KMS-11 (cell line): ENCODE measurements around the gene CACNB4.

Experiments
- H2AFZ ChIP-seq: fragments of 200-600 bp; sonication (generic); 2 replicates; pipeline ENCODE4 v1.6.1; 2016; ENCODE audit warnings: antibody characterized with exemption, mixed run types, low read depth
- H3K27ac ChIP-seq: fragments of 200-600 bp; sonication (generic); 2 replicates; pipeline ENCODE4 v1.6.1; 2016; ENCODE audit warnings: mild to moderate bottlenecking, mixed run types
- H3K27me3 ChIP-seq: fragments of 200-600 bp; sonication (generic); 2 replicates; pipeline ENCODE4 v1.6.1; 2017; ENCODE audit warnings: mild to moderate bottlenecking, low read depth, mixed run types, moderate library complexity; ENCODE audit not compliant: insufficient read depth
- H3K36me3 ChIP-seq: fragments of 200-600 bp; sonication (generic); 2 replicates; pipeline ENCODE4 v1.6.1; 2017; ENCODE audit warnings: mild to moderate bottlenecking, mixed run types; ENCODE audit not compliant: insufficient read depth
- H3K4me1 ChIP-seq: fragments of 200-600 bp; sonication (generic); 2 replicates; pipeline ENCODE4 v1.6.1; 2016; ENCODE audit warnings: mild to moderate bottlenecking, low read depth, mixed run types; ENCODE audit not compliant: poor library complexity, severe bottlenecking
- H3K4me2 ChIP-seq: fragments of 200-600 bp; sonication (generic); 2 replicates; pipeline ENCODE4 v1.7.0; 2016; ENCODE audit warnings: mild to moderate bottlenecking, mixed run types
- H3K4me3 ChIP-seq: fragments of 200-600 bp; sonication (generic); IDR thresholded peaks from 2 replicates; pipeline ENCODE4 v1.6.1; 2017; ENCODE audit warnings: low read depth, low read length, mixed read lengths; ENCODE audit not compliant: insufficient read depth
- H3K79me2 ChIP-seq: fragments of 200-600 bp; sonication (generic); 2 replicates; pipeline ENCODE4 v1.6.1; 2016; ENCODE audit warnings: low read depth, mixed run types; ENCODE audit not compliant: insufficient read depth
- H3K9ac ChIP-seq: fragments of 200-600 bp; sonication (generic); 2 replicates; pipeline ENCODE4 v1.6.1; 2016; ENCODE audit warnings: mild to moderate bottlenecking, mixed run types
- H4K20me1 ChIP-seq: fragments of 200-600 bp; sonication (generic); 2 replicates; pipeline ENCODE4 v1.6.1; 2016; ENCODE audit warnings: mild to moderate bottlenecking, mixed run types; ENCODE audit not compliant: insufficient read depth
- CTCF ChIP-seq: fragments of 200-600 bp; sonication (generic); conservative IDR thresholded peaks from 2 replicates; pipeline ENCODE4 v1.6.1; 2017; ENCODE audit warnings: low read depth, mild to moderate bottlenecking, antibody characterized with exemption, low read length, moderate library complexity, mixed read lengths

Gene CACNB4

GRCh38 chr2:151891566-151892194, 207.2 kb downstream of the CACNB4 start:
- no peak overlapping the region for H3K27ac ChIP-seq
- no peak overlapping the region for H2AFZ ChIP-seq
- no peak overlapping the region for H3K4me2 ChIP-seq
- H3K36me3 ChIP-seq = no peaks in the 10 kb centered on the region
- H3K4me3 ChIP-seq = no peak overlapping the region
- TF ChIP-seq CTCF = no peak
- no peaks in the 10 kb centered on the region for H3K4me1 ChIP-seq
- no peak overlapping the region for H3K9ac ChIP-seq
- H4K20me1 ChIP-seq = no peaks in the 10 kb centered on the region
- H3K27me3 ChIP-seq = no peaks in the 10 kb centered on the region
- H3K79me2 ChIP-seq = no peaks in the 10 kb centered on the region

DNA sequence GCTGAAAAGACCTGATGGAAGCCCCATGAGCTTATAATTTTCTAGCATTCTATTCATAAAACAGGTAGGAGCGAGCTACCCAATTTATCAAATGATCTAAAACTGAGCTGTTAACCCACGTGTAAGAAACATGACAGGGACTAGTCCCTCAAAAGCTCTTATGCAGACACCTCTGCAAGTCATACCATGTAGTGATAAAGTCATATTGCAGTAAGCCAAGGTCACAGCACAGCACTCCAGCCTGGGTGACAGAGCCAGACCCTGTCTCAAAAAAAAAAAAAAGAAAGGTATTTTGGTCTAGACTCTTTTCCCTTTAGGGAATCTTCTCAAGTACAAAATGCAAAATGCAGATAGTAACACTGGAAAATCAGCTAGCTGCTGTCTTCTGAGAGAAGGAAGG, 211.7 kb downstream of the CACNB4 start:
- no peak for TF ChIP-seq CTCF
- Histone ChIP-seq H3K36me3 (no peaks in the 10 kb centered on the region), H3K27ac (no peak overlapping the region), H3K79me2 (no peaks in the 10 kb centered on the region), H3K27me3 (no peaks in the 10 kb centered on the region), H3K4me3 (no peak overlapping the region), H2AFZ (no peak overlapping the region), H3K4me1 (no peaks in the 10 kb centered on the region), H4K20me1 (no peaks in the 10 kb centered on the region), H3K9ac (no peak overlapping the region), H3K4me2 (no peak overlapping the region)

- Histone ChIP-seq H3K4me2 (no peak overlapping the region), H2AFZ (no peak overlapping the region), H3K27me3 (no peaks in the 10 kb centered on the region), H3K27ac (no peak overlapping the region), H3K4me3 (no peak overlapping the region), H3K79me2 (no peaks in the 10 kb centered on the region), H3K4me1 (no peaks in the 10 kb centered on the region), H4K20me1 (no peaks in the 10 kb centered on the region), H3K9ac (no peak overlapping the region), H3K36me3 (no peaks in the 10 kb centered on the region)
- no peak for TF ChIP-seq CTCF
These were observed 212.6 kb downstream of the CACNB4 start for GRCh38 chr2:151886241-151886640.

GRCh38 chr2:151882786-151883445, 215.9 kb downstream of the CACNB4 start:
- H4K20me1 ChIP-seq = no peaks in the 10 kb centered on the region
- TF ChIP-seq CTCF = no peak
- no peak overlapping the region for H3K4me2 ChIP-seq
- H3K27ac ChIP-seq = no peak overlapping the region
- H3K9ac ChIP-seq = no peak overlapping the region
- no peaks in the 10 kb centered on the region for H3K36me3 ChIP-seq
- H3K4me1 ChIP-seq = no peaks in the 10 kb centered on the region
- no peaks in the 10 kb centered on the region for H3K79me2 ChIP-seq
- no peak overlapping the region for H3K4me3 ChIP-seq
- H3K27me3 ChIP-seq = no peaks in the 10 kb centered on the region
- no peak overlapping the region for H2AFZ ChIP-seq
